ENCODE results near the gene CALCR.

CALCR gene

GRCh38 chr7:93375603-93376002 is 198.9 kb downstream of the CALCR start:
- H3K4me3 Mint-ChIP-seq = no peak overlapping the region
- H3K27me3 Mint-ChIP-seq (ENCODE audit: low read depth, poor library complexity) = peaks cover 3% of the 10 kb centered on the region
- TF ChIP-seq CTCF (IDR thresholded peaks at IDR 0.05) = no peak
- no peak for DNase-seq
- H3K27ac Mint-ChIP-seq = no peak overlapping the region
- peaks cover 8% of the 10 kb centered on the region for H3K9me3 Mint-ChIP-seq
- H3K4me1 Mint-ChIP-seq = peaks cover 6% of the 10 kb centered on the region
- no peaks in the 10 kb centered on the region for H3K36me3 Mint-ChIP-seq (ENCODE audit: low read depth)

All from nephron progenitor cell (in vitro differentiated cells).